GM23338 (cell line): ENCODE measurements around the gene ATXN7L3. TPM values are rescaled to one million over a fixed set of nuclear protein-coding genes. Genes with fewer than 3 reads are reported as not detected.

Experiments used
- ATAC-seq: fragments of 200-7000 bp; cut with Tn5 transposase; 3 replicates; pipeline ENCODE4 v1.9.1; 2020
- DNase-seq: peaks from one replicate; pipeline ENCODE4 v3.0.0-alpha.2; 2015; ENCODE audit warnings: low spot score
- H2AFZ ChIP-seq: fragments of 200-600 bp; sonication (generic); 2 replicates; pipeline ENCODE4 v1.8.0; 2016; ENCODE audit warnings: antibody characterized with exemption, mild to moderate bottlenecking, moderate library complexity
- H3F3A ChIP-seq: fragments of 200-600 bp; sonication (generic); replicated peaks from 2 replicates; pipeline ENCODE4 v1.8.0; 2017; ENCODE audit warnings: antibody characterized with exemption, mixed run types, low read depth
- H3K27ac ChIP-seq: fragments of 200-600 bp; sonication (generic); 2 replicates; pipeline ENCODE4 v1.6.1; 2016; ENCODE audit warnings: low read depth
- H3K27me3 ChIP-seq: fragments of 200-600 bp; sonication (generic); 2 replicates; pipeline ENCODE4 v1.8.0; 2016; ENCODE audit warnings: mild to moderate bottlenecking, mixed run types, moderate library complexity; ENCODE audit not compliant: insufficient read depth
- H3K36me3 ChIP-seq: fragments of 200-600 bp; sonication (generic); 2 replicates; pipeline ENCODE4 v1.8.0; 2016; ENCODE audit warnings: mild to moderate bottlenecking; ENCODE audit not compliant: insufficient read depth
- H3K4me1 ChIP-seq: fragments of 200-600 bp; sonication (generic); 2 replicates; pipeline ENCODE4 v1.8.0; 2016; ENCODE audit warnings: mild to moderate bottlenecking, moderate library complexity; ENCODE audit not compliant: insufficient read depth
- H3K4me2 ChIP-seq: fragments of 200-600 bp; sonication (generic); 2 replicates; pipeline ENCODE4 v1.7.1; 2017; ENCODE audit warnings: mixed run types
- H3K4me3 ChIP-seq: fragments of 200-600 bp; sonication (generic); 2 replicates; pipeline ENCODE4 v1.6.1; 2016; ENCODE audit warnings: mixed run types
- H3K79me2 ChIP-seq: fragments of 200-600 bp; sonication (generic); replicated peaks from 2 replicates; pipeline ENCODE4 v1.8.0; 2017; ENCODE audit warnings: mild to moderate bottlenecking; ENCODE audit not compliant: insufficient read depth
- H3K9me2 ChIP-seq: fragments of 200-600 bp; sonication (generic); 2 replicates; pipeline ENCODE4 v1.8.0; 2017; ENCODE audit not compliant: insufficient read depth
- H4K20me1 ChIP-seq: fragments of 200-600 bp; sonication (generic); replicated peaks from 2 replicates; pipeline ENCODE4 v1.8.0; 2017; ENCODE audit warnings: mild to moderate bottlenecking; ENCODE audit not compliant: insufficient read depth
- H3K27ac Mint-ChIP-seq: 2 replicates; pipeline ENCODE4 v1.8.0; 2020; ENCODE audit warnings: inconsistent platforms, mild to moderate bottlenecking, moderate library complexity, mixed read lengths
- H3K27me3 Mint-ChIP-seq: 3 replicates; pipeline ENCODE4 v1.8.0; 2022; ENCODE audit warnings: low read depth, mild to moderate bottlenecking, moderate library complexity, mixed read lengths, inconsistent platforms; ENCODE audit not compliant: insufficient read depth, poor library complexity
- H3K36me3 Mint-ChIP-seq: 3 replicates; pipeline ENCODE4 v1.8.0; 2021; ENCODE audit warnings: low read depth, mild to moderate bottlenecking, inconsistent platforms, moderate library complexity, mixed read lengths
- H3K4me1 Mint-ChIP-seq: 3 replicates; pipeline ENCODE4 v1.8.0; 2020; ENCODE audit warnings: mild to moderate bottlenecking, inconsistent platforms, mixed read lengths
- H3K4me3 Mint-ChIP-seq: 3 replicates; pipeline ENCODE4 v1.8.0; 2021; ENCODE audit warnings: moderate library complexity, mild to moderate bottlenecking, inconsistent platforms, mixed read lengths
- H3K9me3 Mint-ChIP-seq: 3 replicates; pipeline ENCODE4 v1.8.0; 2020; ENCODE audit warnings: moderate library complexity, mild to moderate bottlenecking, inconsistent platforms, mixed read lengths
- CREB1 ChIP-seq: fragments of 250-450 bp; sonication (Bioruptor Pico); IDR thresholded peaks from 2 replicates; pipeline ENCODE4 v1.5.0; 2020; ENCODE audit warnings: low read depth, mild to moderate bottlenecking, moderate library complexity
- CTCF ChIP-seq, 2 experiments: fragments of 200-600 bp in 1 of 2; sonication (generic) in 1 of 2; conservative IDR thresholded peaks; 2 replicates each; pipeline versions ENCODE4 v1.5.1 to v1.6.1; 2016 to 2017; ENCODE audit warnings: antibody characterized with exemption in 2 of 2, low read depth in 2 of 2, mild to moderate bottlenecking in 2 of 2, moderate library complexity in 1 of 2
- JUNB ChIP-seq: IDR thresholded peaks from one replicate; pipeline ENCODE4 v1.6.1; 2016; ENCODE audit warnings: antibody characterized with exemption; ENCODE audit not compliant: unreplicated experiment
- NANOG ChIP-seq: IDR thresholded peaks from 2 replicates; pipeline ENCODE4 v1.6.1; 2016; ENCODE audit warnings: antibody characterized with exemption, borderline replicate concordance
- POLR2AphosphoS5 ChIP-seq: IDR thresholded peaks from 2 replicates; pipeline ENCODE4 v1.6.1; 2016; ENCODE audit warnings: antibody characterized with exemption, low read depth
- ZNF331 ChIP-seq: fragments of 250-450 bp; sonication (Bioruptor Pico); IDR thresholded peaks from 2 replicates; pipeline ENCODE4 v1.5.0; 2020; ENCODE audit warnings: low read depth, mild to moderate bottlenecking, moderate library complexity
- polyA plus RNA-seq: library from polyadenylated mRNA; unstranded; fragments of >200 nt; fragmentation: Nextera tagmentation; extraction: Ambion mirVana; gene quantifications from 2 replicates; pipeline ENCODE4 v1.2.1, GENCODE V29; 2016
- total RNA-seq: library from RNA; depleted of rRNA; stranded (reverse); fragments of >200 nt; shearing (Covaris generic); gene quantifications from 2 replicates; pipeline ENCODE4 v1.2.3, GENCODE V29; 2014
- TF ChIP-seq, protein P1 (sequence below): fragments of 250-450 bp; sonication (Bioruptor Pico); IDR thresholded peaks from 2 replicates; pipeline ENCODE4 v1.5.0; 2020; ENCODE audit warnings: mild to moderate bottlenecking, moderate library complexity

The ATXN7L3 gene
- total and polyA plus RNA-seq, 2 experiments from 2014 or later = 20.6 to 95.0 TPM

DNA sequence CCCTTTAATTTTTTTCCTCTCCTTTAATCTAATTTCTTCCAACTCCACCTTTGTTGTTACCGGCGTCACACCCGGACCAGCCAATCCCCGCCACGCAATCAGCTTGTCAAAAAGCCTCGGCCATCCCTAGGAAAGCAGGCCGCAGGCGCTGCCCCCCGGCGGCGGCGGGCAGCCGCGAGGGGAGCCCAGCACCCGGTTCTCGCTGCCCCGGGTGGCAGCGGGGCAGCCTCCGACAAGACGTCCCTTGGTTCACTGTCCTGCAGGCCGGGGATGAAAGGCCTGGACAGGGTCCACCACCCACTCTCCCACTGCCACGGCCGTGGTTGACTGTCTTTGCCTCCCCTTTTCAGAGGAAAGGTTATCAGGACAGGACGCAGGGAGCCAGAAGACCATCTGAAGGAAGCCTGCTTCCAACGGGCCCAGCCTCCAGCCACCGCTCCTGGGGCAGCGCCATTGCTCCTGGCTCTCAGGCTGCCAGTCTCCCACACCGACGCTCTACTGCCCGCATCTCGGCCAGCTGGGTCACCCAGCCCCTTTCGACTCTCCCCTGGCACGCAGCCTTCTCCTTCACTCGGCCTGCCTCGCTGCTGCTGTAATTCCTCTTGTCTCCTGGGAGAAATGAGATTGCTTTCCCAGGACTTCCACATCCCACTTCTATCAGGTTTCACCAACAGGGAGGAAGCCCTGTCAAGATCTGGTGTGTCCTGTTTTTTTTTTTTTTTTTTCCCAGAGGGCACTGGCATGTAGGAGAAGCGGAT is 22.6 kb upstream of the ATXN7L3 start (continued):
- TF ChIP-seq, protein P1, sequence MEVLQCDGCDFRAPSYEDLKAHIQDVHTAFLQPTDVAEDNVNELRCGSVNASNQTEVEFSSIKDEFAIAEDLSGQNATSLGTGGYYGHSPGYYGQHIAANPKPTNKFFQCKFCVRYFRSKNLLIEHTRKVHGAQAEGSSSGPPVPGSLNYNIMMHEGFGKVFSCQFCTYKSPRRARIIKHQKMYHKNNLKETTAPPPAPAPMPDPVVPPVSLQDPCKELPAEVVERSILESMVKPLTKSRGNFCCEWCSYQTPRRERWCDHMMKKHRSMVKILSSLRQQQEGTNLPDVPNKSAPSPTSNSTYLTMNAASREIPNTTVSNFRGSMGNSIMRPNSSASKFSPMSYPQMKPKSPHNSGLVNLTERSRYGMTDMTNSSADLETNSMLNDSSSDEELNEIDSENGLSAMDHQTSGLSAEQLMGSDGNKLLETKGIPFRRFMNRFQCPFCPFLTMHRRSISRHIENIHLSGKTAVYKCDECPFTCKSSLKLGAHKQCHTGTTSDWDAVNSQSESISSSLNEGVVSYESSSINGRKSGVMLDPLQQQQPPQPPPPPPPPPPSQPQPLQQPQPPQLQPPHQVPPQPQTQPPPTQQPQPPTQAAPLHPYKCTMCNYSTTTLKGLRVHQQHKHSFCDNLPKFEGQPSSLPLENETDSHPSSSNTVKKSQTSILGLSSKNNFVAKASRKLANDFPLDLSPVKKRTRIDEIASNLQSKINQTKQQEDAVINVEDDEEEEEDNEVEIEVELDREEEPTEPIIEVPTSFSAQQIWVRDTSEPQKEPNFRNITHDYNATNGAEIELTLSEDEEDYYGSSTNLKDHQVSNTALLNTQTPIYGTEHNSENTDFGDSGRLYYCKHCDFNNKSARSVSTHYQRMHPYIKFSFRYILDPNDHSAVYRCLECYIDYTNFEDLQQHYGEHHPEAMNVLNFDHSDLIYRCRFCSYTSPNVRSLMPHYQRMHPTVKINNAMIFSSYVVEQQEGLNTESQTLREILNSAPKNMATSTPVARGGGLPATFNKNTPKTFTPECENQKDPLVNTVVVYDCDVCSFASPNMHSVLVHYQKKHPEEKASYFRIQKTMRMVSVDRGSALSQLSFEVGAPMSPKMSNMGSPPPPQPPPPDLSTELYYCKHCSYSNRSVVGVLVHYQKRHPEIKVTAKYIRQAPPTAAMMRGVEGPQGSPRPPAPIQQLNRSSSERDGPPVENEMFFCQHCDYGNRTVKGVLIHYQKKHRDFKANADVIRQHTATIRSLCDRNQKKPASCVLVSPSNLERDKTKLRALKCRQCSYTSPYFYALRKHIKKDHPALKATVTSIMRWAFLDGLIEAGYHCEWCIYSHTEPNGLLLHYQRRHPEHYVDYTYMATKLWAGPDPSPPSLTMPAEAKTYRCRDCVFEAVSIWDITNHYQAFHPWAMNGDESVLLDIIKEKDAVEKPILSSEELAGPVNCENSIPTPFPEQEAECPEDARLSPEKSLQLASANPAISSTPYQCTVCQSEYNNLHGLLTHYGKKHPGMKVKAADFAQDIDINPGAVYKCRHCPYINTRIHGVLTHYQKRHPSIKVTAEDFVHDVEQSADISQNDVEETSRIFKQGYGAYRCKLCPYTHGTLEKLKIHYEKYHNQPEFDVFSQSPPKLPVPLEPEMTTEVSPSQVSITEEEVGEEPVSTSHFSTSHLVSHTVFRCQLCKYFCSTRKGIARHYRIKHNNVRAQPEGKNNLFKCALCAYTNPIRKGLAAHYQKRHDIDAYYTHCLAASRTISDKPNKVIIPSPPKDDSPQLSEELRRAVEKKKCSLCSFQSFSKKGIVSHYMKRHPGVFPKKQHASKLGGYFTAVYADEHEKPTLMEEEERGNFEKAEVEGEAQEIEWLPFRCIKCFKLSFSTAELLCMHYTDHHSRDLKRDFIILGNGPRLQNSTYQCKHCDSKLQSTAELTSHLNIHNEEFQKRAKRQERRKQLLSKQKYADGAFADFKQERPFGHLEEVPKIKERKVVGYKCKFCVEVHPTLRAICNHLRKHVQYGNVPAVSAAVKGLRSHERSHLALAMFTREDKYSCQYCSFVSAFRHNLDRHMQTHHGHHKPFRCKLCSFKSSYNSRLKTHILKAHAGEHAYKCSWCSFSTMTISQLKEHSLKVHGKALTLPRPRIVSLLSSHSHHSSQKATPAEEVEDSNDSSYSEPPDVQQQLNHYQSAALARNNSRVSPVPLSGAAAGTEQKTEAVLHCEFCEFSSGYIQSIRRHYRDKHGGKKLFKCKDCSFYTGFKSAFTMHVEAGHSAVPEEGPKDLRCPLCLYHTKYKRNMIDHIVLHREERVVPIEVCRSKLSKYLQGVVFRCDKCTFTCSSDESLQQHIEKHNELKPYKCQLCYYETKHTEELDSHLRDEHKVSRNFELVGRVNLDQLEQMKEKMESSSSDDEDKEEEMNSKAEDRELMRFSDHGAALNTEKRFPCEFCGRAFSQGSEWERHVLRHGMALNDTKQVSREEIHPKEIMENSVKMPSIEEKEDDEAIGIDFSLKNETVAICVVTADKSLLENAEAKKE (CRISPR knock-in tag) = no peak
- no peak for TF ChIP-seq NANOG
- TF ChIP-seq ZNF331 = no peak
- peak; percentile 20; a peak in 1 of 4 replicates for TF ChIP-seq CTCF (conservative IDR thresholded peaks at IDR 0.05; ENCODE audit: low read depth in 2 of 2)

DNA sequence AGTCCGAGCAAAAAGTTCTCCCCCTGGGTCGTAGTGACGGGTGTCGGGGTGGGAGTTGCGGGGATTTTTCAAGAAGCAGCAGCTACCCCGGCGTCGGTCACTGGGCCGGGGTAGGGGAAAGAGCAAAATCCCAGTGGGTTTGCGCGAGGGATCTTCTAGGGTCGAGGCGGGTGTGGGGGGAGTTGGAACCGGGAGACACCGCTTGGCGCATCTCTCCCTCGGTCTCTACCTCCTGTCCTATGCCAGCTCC is 22.1 kb upstream of the ATXN7L3 start:
- H3K4me2 ChIP-seq = peak overlapping the region; percentile 100
- no peaks in the 10 kb centered on the region for H3K9me3 Mint-ChIP-seq
- no peaks in the 10 kb centered on the region for H3K9me2 ChIP-seq
- H3K79me2 ChIP-seq = peaks cover 25% of the 10 kb centered on the region
- peaks cover 12% of the 10 kb centered on the region for H3K36me3 Mint-ChIP-seq
- peak overlapping the region; percentile 76 for H3K4me3 Mint-ChIP-seq
- H4K20me1 ChIP-seq = no peaks in the 10 kb centered on the region
- ATAC-seq (no peak; the same call in 2 of the 3 replicates), DNase-seq (no peak)
- peak overlapping the region; percentile 96 for H3K4me3 ChIP-seq
- peaks cover 16% of the 10 kb centered on the region for H3F3A ChIP-seq
- H3K27me3 Mint-ChIP-seq = peaks cover 13% of the 10 kb centered on the region
- peaks cover 11% of the 10 kb centered on the region; the same call in 1 of the 2 replicates for H3K27me3 ChIP-seq
- H3K4me1 Mint-ChIP-seq = peaks cover 19% of the 10 kb centered on the region
- H3K36me3 ChIP-seq = no peaks in the 10 kb centered on the region
- H3K27ac Mint-ChIP-seq = peak overlapping the region; percentile 88
- H3K4me1 ChIP-seq = peaks cover 13% of the 10 kb centered on the region
- H3K27ac ChIP-seq = no peak overlapping the region
- peak overlapping the region; percentile 93 for H2AFZ ChIP-seq
- TF ChIP-seq, protein P1 (CRISPR knock-in tag) = no peak
- TF ChIP-seq CREB1 = no peak
- TF ChIP-seq ZNF331 = no peak
- TF ChIP-seq POLR2AphosphoS5 = no peak
- no peak for TF ChIP-seq JUNB
